Ammon's horn (tissue), 1 donor: ENCODE data around the gene OGFOD2.

Experiments used
- DNase-seq: peaks from one replicate; pipeline ENCODE4 v3.0.0-alpha.2; 2016; ENCODE audit warnings: low spot score

OGFOD2 gene

DNA sequence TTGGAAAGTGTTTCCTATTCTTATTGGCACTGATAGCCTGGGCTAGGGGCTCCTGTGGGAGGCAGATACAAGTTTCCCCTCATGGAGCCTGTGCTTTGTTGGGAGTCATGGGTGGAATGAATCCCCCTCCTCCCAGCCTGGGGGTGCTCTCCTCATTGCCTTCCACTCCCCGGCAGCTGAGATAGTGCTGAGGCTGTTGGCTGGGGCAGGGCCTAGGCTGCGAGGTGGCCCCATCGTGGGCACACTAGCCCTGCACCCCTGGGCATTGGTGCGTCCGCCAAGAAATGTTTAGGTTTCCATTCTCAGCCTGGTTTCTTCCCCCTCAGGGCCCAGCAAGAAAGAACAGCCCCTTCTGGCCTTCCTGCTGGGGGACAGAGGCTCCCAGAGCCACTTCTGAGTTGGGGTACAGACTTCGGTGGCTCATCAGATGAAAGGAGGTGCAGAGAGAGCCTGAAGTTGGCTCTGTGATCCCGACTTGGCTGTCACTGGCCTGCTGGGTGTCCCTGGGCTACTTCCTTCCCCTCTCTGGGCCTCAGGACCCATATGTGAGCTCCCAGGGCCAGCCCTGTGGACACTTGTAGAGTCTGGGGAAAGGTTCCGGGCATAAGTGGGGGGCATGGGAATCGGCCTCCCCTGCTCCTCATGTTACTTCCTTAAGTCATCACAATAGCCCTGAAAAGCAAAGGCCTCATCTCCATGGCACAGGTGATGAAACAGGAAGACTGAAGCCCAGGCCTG, 2.8 kb downstream of the OGFOD2 start:
- no peak for DNase-seq

DNA sequence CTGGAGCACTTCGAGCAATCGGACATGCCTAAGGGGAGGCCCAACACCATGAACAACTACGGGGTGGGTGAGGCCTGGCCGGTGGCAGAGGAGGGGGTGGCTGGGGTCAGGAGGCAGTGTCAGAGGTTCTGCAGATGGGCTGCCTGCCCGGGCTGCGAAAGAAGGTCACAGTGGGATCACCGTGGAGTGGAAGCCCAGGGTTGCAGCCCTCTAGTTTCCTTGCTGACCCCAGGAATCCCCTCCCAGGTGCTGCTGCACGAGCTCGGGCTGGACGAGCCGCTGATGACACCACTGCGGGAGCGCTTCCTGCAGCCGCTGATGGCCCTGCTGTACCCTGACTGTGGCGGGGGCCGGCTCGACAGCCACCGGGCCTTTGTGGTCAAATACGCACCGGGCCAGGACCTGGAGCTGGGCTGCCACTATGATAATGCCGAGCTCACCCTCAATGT, 3.5 kb downstream of the OGFOD2 start:
- DNase-seq: no peak

DNA sequence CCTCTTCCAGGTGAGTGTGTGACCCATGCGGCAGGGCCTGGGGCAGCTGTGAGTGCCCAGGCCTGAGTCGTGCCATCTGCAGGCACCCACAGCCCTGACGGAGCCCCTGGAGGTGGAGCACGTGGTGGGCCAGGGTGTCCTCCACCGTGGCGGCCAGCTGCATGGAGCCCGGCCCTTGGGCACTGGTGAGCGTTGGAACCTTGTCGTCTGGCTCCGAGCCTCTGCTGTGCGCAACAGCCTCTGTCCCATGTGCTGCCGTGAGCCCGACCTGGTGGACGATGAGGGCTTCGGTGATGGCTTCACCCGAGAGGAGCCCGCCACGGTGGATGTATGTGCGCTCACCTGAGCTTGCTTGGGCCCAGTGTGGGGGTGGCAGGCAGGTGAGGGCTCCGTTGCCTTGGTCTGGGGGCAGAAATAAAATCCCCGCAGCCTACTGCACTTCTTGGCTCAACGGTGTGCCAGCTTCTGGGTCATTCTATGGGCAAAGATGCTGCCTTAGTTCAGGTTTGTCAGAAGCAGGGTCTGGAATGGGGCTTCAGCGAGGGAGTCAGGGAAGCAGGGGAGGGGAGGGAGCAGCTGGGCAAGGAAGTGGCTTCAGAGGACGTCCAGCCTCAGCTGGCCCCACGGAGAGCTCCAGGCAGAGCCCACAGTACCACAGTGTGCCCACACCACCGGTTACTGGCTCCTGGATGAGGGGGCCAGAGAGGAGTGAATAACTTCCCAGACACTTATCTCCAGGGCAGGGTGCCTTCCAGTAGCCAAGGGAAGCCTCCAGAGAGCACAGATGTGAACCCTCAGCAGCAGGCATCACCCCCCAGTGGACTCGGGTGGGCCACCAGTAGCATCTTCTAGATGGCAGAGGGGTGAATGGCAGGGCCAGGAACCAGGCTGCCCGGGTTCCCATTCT, 4.2 kb downstream of the OGFOD2 start:
- no peak for DNase-seq

DNA sequence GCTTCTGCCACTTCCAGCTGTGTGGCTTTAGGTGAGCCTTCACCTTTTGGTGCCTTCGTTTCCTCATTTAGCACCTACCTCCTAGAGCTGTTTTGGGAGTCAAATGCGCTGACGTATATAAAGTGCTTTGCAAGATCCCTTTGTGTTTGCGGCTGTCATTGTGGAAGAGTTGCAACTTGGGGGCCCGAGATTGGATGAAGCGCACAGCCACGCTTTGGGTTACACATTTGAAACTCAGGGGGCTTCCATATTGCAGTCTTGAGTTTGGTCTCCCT, 4.8 kb downstream of the OGFOD2 start:
- no peak for DNase-seq

DNA sequence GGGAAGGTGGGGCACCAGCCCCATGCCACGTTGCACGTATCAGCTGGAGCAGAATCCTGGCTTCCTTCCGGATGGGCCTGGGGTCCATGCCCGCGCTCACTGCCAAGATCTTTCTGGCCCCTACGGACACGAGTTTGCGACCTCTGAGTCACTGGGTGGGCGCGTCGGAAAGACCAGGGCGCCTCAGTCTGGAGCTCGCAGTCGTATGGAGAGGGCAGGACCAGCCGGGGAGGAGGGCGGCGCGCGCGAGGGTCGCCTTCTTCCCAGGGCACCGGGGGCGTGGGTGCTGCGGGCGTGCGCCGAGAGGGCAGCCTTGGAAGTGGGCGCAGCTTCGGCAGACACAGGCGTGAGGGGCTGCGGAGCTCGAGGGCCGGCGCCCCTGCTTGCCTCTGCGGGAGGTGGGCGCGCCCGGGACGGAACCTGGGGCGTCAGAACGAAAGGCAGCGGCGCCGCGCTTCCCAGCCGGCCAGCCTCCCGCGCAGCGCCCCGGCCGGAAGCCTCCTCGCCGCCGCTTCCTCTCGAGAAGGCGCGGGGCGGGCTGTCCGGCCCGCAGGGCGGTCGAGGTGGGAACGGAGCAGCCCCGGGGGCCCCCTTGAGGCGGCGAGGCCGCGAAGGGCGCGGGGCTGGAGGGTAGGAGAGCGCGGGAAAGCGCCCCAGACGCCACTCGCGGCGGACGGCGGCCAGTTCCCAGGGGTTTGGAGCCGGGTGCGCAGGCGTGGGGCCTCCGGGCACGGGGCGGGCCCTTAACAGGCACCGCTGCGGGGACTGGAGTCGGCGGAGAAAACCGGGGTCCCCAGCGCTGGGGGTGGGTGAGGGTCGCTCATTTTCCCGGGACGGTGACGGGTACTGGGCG, 5.4 kb downstream of the OGFOD2 start, which contains the start of gene ARL6IP4:
TSS of gene ARL6IP4 (plus strand) at position 499 of the 853 bp plus-strand sequence. CDS start 459 bp downstream, outside the sequence.
- DNase-seq: peak; percentile 71

DNA sequence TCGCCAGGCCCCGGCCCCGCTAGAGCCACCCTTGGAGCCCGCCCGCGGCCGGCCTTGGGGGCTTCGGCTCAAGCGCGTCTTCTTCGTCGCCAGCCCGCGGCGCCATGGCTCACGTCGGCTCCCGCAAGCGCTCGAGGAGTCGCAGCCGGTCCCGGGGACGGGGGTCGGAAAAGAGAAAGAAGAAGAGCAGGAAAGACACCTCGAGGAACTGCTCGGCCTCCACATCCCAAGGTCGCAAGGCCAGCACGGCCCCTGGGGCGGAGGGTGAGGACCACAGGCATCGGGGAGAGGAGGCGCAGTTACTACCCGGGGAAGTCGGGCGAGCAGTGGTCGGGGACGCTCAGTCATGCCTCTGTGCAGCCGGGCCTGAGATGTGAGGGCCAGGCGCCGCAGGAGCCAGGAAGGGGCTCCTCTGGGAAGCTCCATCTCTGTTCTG, 6.0 kb downstream of the OGFOD2 start:
- DNase-seq: no peak

DNA sequence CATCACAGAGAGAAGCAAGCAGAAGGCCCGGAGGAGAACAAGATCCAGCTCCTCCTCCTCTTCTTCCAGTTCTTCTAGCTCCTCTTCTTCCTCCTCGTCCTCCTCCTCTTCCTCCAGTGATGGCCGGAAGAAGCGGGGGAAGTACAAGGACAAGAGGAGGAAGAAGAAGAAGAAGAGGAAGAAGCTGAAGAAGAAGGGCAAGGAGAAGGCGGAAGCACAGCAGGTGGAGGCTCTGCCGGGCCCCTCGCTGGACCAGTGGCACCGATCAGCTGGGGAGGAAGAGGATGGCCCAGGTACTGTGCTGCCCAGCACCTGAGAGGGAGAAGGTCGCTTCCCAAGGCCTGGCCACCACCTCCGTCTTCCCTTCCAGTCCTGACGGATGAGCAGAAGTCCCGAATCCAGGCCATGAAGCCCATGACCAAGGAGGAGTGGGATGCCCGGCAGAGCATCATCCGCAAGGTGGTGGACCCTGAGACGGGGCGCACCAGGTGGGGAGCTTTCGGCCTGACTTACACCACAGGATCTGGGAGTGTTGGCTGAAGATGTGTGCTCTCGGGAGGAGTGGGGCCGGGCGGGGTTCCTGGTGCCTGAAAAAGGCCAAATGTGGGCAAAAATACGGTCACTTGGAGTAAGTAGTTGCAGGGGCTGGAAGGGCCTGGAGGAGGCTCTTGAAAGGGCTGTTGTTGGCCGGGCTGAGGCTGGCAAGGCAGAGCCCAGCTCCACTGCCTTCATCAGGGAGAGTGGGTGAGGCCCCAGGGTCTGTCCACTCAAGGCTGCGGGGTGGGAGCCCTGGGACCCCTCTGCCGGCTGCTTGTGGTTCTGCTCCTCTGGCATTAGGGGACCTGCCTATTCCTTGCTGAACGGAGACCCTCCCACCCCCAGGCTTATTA, 6.8 kb downstream of the OGFOD2 start:
- no peak for DNase-seq

DNA sequence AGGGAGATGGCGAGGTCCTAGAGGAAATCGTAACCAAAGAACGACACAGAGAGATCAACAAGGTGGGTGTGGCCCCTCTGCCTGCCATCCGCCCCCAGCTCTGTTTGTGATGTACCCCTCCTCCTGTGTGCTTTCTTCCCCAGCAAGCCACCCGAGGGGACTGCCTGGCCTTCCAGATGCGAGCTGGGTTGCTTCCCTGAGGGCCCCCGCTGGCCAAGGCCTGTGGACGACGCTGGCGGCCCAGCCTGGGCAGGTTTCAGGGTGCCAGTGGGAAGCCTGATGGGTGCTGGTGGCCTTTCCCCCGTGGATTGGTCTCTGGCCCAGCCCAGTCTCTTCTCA, 7.4 kb downstream of the OGFOD2 start:
- DNase-seq: no peak

DNA sequence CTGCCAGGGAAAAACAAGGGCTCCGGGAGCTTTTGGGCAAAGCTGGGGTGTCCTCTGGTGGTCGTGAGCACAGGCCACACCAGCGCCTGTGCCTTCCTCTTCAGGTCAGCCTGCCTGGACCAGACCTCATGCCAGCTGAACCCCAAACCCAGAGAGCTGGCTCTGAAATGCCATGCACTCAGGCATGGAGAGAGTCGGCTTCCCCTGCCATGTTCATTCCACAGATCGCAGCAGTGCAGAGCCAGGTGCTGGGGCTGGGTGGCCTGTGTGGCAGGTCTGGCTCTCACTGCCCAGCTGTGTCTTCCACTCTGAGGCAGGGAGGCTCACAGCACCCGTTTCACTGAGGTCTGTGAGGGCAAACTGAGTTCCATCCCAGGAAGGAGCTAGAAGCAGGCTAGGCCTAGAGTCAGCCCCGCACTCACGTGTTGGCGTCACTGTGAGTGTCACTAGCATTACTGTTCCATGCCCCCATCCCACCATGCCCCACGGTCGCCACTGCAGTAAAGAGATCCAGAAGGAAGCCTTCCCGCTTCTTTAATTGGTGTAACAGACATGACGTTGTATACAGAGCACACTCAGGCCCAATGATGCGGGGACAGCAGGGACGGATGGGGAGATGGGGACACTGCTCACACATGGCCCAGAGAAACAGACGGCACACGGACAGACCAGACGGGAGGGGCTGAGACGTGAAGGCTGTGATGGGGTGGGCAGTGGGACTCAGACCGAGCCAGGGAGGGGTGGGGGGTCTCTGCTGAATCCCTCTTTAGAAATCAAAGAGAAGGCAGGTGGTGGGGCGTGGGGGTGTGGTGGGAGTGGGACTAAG, 8.1 kb downstream of the OGFOD2 start:
- no peak for DNase-seq

DNA sequence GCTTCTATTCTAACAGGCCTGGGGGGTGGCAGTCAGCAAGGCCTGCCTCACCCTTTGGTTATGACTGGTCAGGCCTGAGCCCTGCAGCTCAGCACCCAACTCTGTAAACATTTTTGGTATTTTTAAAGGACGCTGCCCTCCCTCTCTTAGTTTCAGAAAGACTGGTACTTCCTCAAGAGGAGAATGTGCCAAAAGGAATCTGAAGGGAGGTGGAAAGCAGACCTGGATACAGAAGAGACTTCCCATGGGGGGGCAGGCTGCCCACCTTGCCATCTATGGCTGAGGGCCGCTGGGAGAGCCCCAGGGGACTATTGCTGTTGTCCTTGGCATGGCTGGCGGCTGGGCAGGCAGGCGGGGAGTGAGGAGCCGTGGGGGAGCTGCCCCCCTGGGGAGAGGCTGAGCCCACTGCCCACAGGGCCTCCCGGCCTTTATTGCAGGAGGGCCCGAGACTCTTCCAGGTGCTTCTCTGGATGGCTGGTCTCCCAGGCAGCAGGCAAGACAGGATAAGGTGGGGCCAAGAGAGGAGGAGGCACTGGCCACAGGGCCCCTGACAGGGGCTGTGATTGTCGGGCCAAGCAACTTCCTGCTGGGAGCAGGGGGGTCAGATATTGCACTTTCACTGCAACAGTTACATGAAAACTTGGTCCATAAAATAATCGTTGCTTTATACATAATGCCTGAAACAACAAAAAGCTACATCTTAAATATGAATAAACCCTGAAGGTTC, 8.9 kb downstream of the OGFOD2 start:
- no peak for DNase-seq

DNA sequence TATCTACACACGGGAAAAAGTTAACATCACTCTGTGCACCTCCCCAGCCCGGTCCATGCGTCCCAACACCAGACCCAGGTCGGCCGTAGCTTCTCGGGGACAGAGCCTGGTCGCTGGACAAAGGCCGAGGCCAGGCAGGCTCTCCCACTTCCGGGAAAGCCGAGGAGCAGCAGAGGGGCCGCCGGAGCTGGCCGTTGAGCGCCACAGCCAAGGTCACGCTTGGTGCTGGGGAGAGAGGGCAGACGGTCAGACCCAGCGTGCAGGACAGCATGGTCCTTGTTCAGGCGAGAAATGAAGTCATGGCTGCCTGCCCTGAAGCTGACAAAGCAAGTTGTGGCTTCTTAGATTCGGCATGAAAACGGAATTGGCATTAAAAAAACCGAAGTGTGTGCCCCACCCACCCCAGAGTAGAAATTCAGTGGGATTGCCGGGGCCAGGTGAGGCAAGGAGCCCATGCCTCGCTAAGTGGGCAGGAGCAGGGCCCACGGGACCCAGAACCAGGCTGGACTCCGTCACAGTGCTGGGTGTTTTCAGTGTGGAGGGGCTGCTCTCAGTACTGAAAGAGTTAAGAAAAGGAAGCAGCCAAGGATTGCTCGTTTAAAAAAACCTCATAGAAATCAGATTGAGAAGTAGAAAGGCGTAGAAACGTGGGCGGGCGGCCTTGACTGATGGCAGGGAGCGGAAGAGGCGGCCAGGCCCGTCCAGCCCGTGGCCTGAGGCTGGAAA, 9.7 kb downstream of the OGFOD2 start:
- DNase-seq: peak; percentile 60

DNA sequence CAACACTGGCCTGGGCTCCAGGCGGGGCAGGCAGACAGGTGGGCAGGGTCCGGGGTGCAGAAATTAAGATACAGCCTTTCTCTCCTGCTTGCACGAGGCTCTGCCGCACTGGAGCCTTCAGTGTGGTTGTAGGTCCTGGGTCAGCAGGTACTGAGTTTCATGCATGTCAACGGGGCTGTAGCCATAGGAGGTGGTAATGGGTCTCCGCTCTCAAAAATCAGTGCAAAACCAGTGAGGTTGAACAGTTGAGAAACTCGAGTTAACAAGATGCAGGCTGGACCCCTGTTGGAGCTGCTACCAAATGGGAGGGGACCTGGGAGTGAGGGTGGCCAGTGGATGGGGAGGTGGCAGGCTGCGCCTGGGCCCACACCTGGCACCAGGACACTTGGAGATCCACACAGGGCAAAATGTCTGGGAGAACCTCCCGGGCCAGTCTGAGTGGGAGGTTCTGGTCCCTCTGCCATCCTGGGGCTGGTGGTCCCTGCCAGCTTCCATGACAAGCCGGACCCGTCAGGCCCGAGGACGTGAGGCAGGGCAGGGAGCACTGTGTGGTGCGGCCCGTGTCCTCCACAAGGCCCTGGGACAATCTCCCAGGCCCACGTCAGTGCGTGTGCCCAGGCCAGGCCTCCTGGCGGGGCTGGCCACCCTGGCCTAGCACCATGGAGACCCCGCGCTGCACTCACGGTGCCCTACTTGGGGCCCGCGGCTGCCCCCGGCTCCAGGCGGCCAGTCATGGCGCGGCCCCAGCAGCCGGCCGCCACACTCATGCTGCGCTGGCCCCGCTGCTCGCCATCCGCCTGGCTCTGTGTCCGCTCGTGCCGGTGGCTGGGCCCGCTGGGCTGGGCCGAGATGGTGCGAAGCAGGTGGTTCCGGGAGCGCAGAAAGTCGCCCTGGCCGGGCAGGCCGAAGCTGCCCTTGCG, 10.6 kb downstream of the OGFOD2 start:
- DNase-seq: no peak

DNA sequence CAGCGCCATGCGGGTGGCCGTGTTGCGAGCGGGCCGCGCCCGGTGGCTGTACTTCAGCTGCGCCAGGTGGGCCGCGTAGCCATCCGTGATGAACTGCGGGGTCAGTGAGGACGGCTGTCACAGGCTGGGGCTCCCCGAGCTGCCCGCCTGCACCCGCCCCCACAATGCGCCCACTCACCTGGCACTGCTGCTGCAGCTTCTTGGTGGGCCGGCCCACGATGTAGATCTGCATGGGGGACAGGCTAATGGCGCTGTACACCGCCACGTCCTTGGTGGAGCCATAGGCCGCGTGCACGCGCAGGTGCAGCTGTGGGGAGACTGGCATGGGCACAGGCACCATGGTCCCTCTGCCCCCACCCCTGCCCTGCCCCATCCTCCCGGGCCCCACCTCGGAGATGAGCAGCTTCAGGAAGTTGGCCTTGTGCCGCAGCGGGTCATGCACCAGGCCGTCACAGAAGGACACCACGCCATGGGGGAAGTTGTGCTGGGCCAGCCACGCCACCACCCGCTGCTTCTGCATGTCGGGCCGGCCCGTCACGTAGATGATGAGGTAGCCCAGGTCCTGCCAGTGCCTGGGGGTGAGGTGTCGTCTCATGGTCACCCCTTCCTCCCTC, 11.3 kb downstream of the OGFOD2 start:
- no peak for DNase-seq

DNA sequence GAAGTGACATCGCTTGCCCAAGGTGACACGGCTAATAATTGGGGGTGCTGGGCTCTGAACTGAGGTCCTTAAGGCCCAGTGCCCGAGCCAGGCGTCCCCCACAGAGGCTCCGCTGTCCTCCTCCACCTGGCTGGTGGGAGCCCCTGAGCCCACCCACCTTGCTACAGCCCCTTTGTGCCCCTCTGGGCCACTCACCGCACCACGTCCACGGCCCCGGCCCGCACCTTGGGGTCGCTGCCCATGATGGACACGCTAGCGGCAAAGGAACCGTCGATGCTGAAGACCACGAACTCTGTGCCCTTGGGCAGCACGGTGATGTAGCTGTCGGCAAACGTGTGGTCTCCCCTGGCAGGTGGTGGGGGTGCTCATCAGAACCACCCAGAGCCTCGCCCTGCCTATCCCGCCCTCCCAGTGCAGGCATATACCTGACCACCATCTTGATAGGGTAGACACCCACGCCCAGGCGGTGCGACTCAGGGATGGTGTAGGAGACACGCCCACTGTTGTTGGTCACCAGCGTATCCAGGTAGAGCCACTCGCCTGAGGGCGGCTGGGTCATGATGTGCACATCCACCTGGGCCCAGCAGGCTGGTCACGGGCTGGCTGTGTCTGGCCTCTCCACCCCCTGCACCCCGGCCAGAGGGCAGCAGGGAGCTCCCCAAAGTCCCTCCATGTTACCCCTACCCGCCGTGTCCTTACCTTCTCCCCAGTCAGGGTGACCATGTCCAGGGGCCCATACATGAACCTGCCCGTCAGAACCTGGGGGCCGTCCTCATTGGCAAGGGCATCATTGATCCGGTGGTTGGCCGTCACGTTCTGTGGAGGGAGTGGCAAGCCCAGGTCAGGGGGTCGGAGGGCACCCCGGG, 12.3 kb downstream of the OGFOD2 start:
- DNase-seq: no peak

DNA sequence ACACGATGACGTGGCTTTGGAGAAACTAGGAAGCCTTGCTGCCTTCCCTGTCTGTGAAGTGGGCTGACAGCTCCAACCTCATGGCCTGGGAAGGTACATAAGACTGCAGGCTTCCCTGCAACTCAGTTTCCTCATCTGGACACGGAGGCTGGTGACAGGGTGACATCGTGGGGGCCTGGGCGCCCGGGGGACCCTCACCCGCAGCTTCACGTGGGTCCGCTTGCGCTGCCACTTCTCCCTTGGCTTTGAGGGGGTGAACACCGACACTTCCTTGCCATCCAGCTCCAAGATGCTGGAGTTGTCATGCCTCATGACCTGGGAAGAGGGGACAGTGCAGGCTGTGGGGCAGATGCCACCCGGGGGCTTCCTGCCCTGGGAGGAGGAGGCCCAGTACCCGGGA, 13.0 kb downstream of the OGFOD2 start:
- no peak for DNase-seq

DNA sequence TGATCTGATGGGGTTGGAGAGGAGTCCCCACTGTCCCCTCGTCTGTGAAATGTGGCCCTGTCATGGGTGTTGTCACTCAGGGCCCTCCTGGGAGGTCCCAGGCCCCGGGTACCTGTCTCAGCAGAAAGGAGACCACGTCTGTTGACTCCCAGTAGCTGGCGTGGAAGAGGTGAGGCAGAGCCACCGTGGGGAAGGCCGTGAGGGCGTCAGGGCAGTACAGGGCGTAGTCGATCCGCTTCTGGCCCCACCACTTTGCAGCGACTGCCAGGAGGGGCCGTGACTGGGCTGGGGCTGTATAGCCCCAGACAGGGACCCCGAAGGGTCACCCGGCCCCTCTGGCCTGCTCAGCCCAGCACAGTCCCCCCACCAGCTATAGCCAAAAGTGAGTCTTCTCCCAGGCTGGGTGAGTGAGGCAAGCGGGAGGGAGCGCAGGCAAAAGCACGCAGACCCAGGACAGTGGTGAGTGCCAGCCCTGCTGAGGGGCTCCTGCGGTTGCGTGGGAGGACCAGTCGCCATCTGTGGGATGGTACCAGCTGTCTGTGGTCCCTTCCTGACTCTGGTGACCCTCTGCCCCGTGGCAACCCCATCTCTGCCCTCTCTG, 13.7 kb downstream of the OGFOD2 start:
- no peak for DNase-seq
